HCT116 (cell line): Measurements from ENCODE around the gene MST1.

ENCODE experiments used
- CEBPB ChIP-seq: IDR thresholded peaks from 2 replicates; pipeline ENCODE4 v1.6.1; 2012; ENCODE audit warnings: low read depth
- POLR2A ChIP-seq: IDR thresholded peaks from 2 replicates; pipeline ENCODE4 v1.7.0; 2011; ENCODE audit warnings: borderline replicate concordance; ENCODE audit not compliant: insufficient read depth, insufficient read length; ENCODE audit errors: extremely low read depth
- SRF ChIP-seq: IDR thresholded peaks from 2 replicates; pipeline ENCODE4 v1.6.1; 2012; ENCODE audit warnings: low read depth
- ZFX ChIP-seq: fragments of 450-650 bp; IDR thresholded peaks from 2 replicates; pipeline ENCODE4 v1.6.1; 2017
- TF ChIP-seq, protein P1 (sequence below), 3 experiments: fragments of 200-600 bp in 1 of 3; sonication (generic) in 1 of 3; IDR thresholded peaks in 2 of 3; conservative IDR thresholded peaks in 1 of 3; 2 replicates each; pipeline ENCODE4 v1.5.1; 2012 to 2017; ENCODE audit warnings: low read depth in 2 of 3, low read length in 2 of 3, antibody characterized with exemption in 1 of 3, borderline replicate concordance in 1 of 3, control low read depth in 1 of 3, mild to moderate bottlenecking in 1 of 3, mixed read lengths in 1 of 3, mixed run types in 1 of 3, moderate library complexity in 1 of 3; ENCODE audit not compliant: insufficient read depth in 1 of 3

- TF ChIP-seq, protein P1, sequence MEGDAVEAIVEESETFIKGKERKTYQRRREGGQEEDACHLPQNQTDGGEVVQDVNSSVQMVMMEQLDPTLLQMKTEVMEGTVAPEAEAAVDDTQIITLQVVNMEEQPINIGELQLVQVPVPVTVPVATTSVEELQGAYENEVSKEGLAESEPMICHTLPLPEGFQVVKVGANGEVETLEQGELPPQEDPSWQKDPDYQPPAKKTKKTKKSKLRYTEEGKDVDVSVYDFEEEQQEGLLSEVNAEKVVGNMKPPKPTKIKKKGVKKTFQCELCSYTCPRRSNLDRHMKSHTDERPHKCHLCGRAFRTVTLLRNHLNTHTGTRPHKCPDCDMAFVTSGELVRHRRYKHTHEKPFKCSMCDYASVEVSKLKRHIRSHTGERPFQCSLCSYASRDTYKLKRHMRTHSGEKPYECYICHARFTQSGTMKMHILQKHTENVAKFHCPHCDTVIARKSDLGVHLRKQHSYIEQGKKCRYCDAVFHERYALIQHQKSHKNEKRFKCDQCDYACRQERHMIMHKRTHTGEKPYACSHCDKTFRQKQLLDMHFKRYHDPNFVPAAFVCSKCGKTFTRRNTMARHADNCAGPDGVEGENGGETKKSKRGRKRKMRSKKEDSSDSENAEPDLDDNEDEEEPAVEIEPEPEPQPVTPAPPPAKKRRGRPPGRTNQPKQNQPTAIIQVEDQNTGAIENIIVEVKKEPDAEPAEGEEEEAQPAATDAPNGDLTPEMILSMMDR (IDR thresholded peaks at IDR 0.05 in 2 of 3, conservative IDR thresholded peaks at IDR 0.05 in 1 of 3; ENCODE audit: borderline replicate concordance in 1 of 3, insufficient read depth in 1 of 3, low read depth in 2 of 3, low read length in 2 of 3): no peak
- no peak for TF ChIP-seq POLR2A
- no peak for TF ChIP-seq ZFX
- no peak for TF ChIP-seq SRF
- no peak for TF ChIP-seq CEBPB
Observed at GRCh38 chr3:49702672-49703071, 13.4 kb upstream of the MST1 start.
